Mesendoderm (in vitro differentiated cells): ENCODE measurements around the gene SFXN4. TPM values are rescaled to one million over a fixed set of nuclear protein-coding genes. Genes with fewer than 3 reads are reported as not detected.

ENCODE experiments used
- DNase-seq: peaks from one replicate; pipeline ENCODE4 v3.0.0; 2013
- H2AK5ac ChIP-seq: 2 replicates; pipeline ENCODE4 v1.6.1; 2013; ENCODE audit warnings: low read length, inconsistent platforms
- H2BK120ac ChIP-seq: 2 replicates; pipeline ENCODE4 v1.6.1; 2013; ENCODE audit warnings: low read depth, mild to moderate bottlenecking, low read length, moderate library complexity, mixed read lengths
- H2BK15ac ChIP-seq: replicated peaks from 2 replicates; pipeline ENCODE4 v1.6.1; 2013; ENCODE audit warnings: low read depth, mild to moderate bottlenecking, moderate library complexity
- H2BK5ac ChIP-seq: 2 replicates; pipeline ENCODE4 v1.6.1; 2013; ENCODE audit warnings: low read length, inconsistent platforms
- H3K18ac ChIP-seq: 2 replicates; pipeline ENCODE4 v1.6.1; 2013; ENCODE audit warnings: mild to moderate bottlenecking, low read length, mixed read lengths
- H3K23ac ChIP-seq: one replicate; pipeline ENCODE4 v1.6.1; 2013; ENCODE audit warnings: low read length
- H3K27ac ChIP-seq: 2 replicates; pipeline ENCODE4 v1.5.1; 2013; ENCODE audit warnings: low read depth, mild to moderate bottlenecking, inconsistent platforms, low read length, moderate library complexity
- H3K27me3 ChIP-seq: 2 replicates; pipeline ENCODE4 v1.6.1; 2013; ENCODE audit warnings: low read length, control low read depth, mild to moderate bottlenecking, inconsistent platforms; ENCODE audit not compliant: insufficient read depth, poor library complexity
- H3K36me3 ChIP-seq: 2 replicates; pipeline ENCODE4 v1.6.1; 2013; ENCODE audit warnings: low read length, inconsistent platforms; ENCODE audit not compliant: control insufficient read depth, insufficient read depth
- H3K4ac ChIP-seq: one replicate; pipeline ENCODE4 v1.6.1; 2013; ENCODE audit warnings: low read depth, mild to moderate bottlenecking, low read length, moderate library complexity
- H3K4me1 ChIP-seq: 2 replicates; pipeline ENCODE4 v1.6.1; 2013; ENCODE audit warnings: low read depth, low read length, inconsistent platforms; ENCODE audit not compliant: control insufficient read depth
- H3K4me2 ChIP-seq: 2 replicates; pipeline ENCODE4 v1.6.1; 2013; ENCODE audit warnings: low read length
- H3K4me3 ChIP-seq: 2 replicates; pipeline ENCODE4 v1.5.1; 2013; ENCODE audit warnings: mild to moderate bottlenecking, low read length
- H3K56ac ChIP-seq: one replicate; pipeline ENCODE4 v1.6.1; 2013; ENCODE audit warnings: low read length
- H3K79me1 ChIP-seq: 2 replicates; pipeline ENCODE4 v1.6.1; 2013; ENCODE audit warnings: low read length, inconsistent platforms
- H3K79me2 ChIP-seq: 2 replicates; pipeline ENCODE4 v1.6.1; 2013; ENCODE audit warnings: mild to moderate bottlenecking, low read length; ENCODE audit not compliant: control insufficient read depth, insufficient read depth
- H3K9ac ChIP-seq: 2 replicates; pipeline ENCODE4 v1.6.1; 2013; ENCODE audit warnings: low read length, inconsistent platforms
- H4K5ac ChIP-seq: one replicate; pipeline ENCODE4 v1.6.1; 2013; ENCODE audit warnings: low read length
- H4K8ac ChIP-seq: one replicate; pipeline ENCODE4 v1.6.1; 2013; ENCODE audit warnings: low read depth, mild to moderate bottlenecking, control low read depth, low read length, moderate library complexity
- WGBS: extraction: QIAGEN DNeasy Blood & Tissue Kit; methylation state at CpG from one replicate; pipeline ENCODE4 v1.1.7; 2013; ENCODE audit warnings: low lambda C conversion rate, missing lambda C conversion rate; ENCODE audit not compliant: insufficient coverage; ENCODE audit errors: extremely low coverage; 5-methylcytosine and 5-hydroxymethylcytosine counted together
- small RNA-seq: library from polyadenylated mRNA; stranded (forward); fragments of <200 nt; extraction: miRNeasy Mini kit (QIAGEN cat#:217004); gene quantifications from one replicate; pipeline ENCODE3, GENCODE V24; 2013; ENCODE audit not compliant: insufficient read depth

The SFXN4 gene

GRCh38 chr10:119095640-119096039 is 69.9 kb downstream of the SFXN4 start:
- H4K8ac ChIP-seq = no peak overlapping the region
- no CpG with 5 or more reads among the region's 4 CpGs for WGBS
- no peaks in the 10 kb centered on the region for H3K79me1 ChIP-seq
- H4K5ac ChIP-seq = no peak overlapping the region
- no peak overlapping the region for H3K23ac ChIP-seq
- peaks cover 2% of the 10 kb centered on the region for H3K4me1 ChIP-seq
- H2BK120ac ChIP-seq = no peak overlapping the region
- H3K4me2 ChIP-seq = no peak overlapping the region
- H2AK5ac ChIP-seq = no peak overlapping the region
- no peaks in the 10 kb centered on the region for H3K79me2 ChIP-seq
- H3K9ac ChIP-seq = no peak overlapping the region
- H2BK5ac ChIP-seq = no peak overlapping the region
- no peak overlapping the region for H2BK15ac ChIP-seq
- no peak overlapping the region for H3K4ac ChIP-seq
- no peak overlapping the region for H3K18ac ChIP-seq
- no peak overlapping the region for H3K56ac ChIP-seq
- no peak overlapping the region for H3K27ac ChIP-seq
- no peaks in the 10 kb centered on the region for H3K27me3 ChIP-seq
- H3K36me3 ChIP-seq = no peaks in the 10 kb centered on the region
- no peak overlapping the region for H3K4me3 ChIP-seq
- no peak for DNase-seq

- Histone ChIP-seq H2BK120ac (no peak overlapping the region), H3K23ac (no peak overlapping the region), H3K4me1 (peaks cover 2% of the 10 kb centered on the region), H3K27ac (no peak overlapping the region), H3K4me2 (no peak overlapping the region), H2BK5ac (no peak overlapping the region), H3K4me3 (no peak overlapping the region), H3K18ac (no peak overlapping the region), H3K9ac (no peak overlapping the region), H2AK5ac (no peak overlapping the region), H3K36me3 (no peaks in the 10 kb centered on the region), H3K4ac (no peak overlapping the region), H3K27me3 (no peaks in the 10 kb centered on the region), H3K79me1 (no peaks in the 10 kb centered on the region), H2BK15ac (no peak overlapping the region), H3K56ac (no peak overlapping the region), H4K8ac (no peak overlapping the region), H4K5ac (no peak overlapping the region), H3K79me2 (no peaks in the 10 kb centered on the region)
- no CpG with 5 or more reads among the region's 5 CpGs for WGBS
- DNase-seq = no peak
Observed at GRCh38 chr10:119090968-119091367, 74.5 kb downstream of the SFXN4 start.

Small RNA genes within 50 kb of the gene (small RNA-seq; reads per million reads assigned to genes)
- gene AL355598.1 = not detected
- not detected for gene RN7SL749P
